Uterus (tissue), 4 donors: ENCODE data around the gene SGIP1. TPM values are rescaled to one million over a fixed set of nuclear protein-coding genes. Genes with fewer than 3 reads are reported as not detected.
"Not testable (repeated sequence)": the region's sequence is repeated elsewhere in the genome, so short reads cannot be mapped to it uniquely, and the experiment has no call there.

ENCODE experiments used
- DNase-seq, 2 donors: peaks; one replicate each; pipeline ENCODE4 v3.0.0-alpha.2; 2019 to 2020
- H3K27ac ChIP-seq, 2 donors: fragments of 200-600 bp; sonication (generic); 1 replicate in 1 of 2; 2 replicates in 1 of 2; pipeline ENCODE4 v1.5.1; 2016 to 2018
- H3K27me3 ChIP-seq, 2 donors: fragments of 200-600 bp; sonication (generic); one replicate each; pipeline ENCODE4 v1.5.1; 2018 to 2019; ENCODE audit warnings: control low read depth in 1 of 2
- H3K36me3 ChIP-seq, 2 donors: fragments of 200-600 bp; sonication (generic); one replicate each; pipeline ENCODE4 v1.5.1; 2019; ENCODE audit warnings: control low read depth in 1 of 2
- H3K4me1 ChIP-seq, 2 donors: fragments of 200-600 bp; sonication (generic); one replicate each; pipeline ENCODE4 v1.5.1; 2018 to 2019; ENCODE audit warnings: control low read depth in 1 of 2
- H3K4me3 ChIP-seq, 2 donors: fragments of 200-600 bp; sonication (generic); 1 replicate in 1 of 2; 2 replicates in 1 of 2; pipeline ENCODE4 v1.5.1; 2018 to 2019; ENCODE audit warnings: mild to moderate bottlenecking in 1 of 2
- H3K9me3 ChIP-seq, 2 donors: fragments of 200-600 bp; sonication (generic); one replicate each; pipeline ENCODE4 v1.5.1; 2019; ENCODE audit warnings: control low read depth in 1 of 2
- CTCF ChIP-seq, 4 experiments: fragments of 200-600 bp in 2 of 4; fragments of 450-650 bp in 2 of 4; sonication (generic) in 2 of 4; IDR thresholded peaks; one replicate each; pipeline ENCODE4 v1.5.1; 2016 to 2019; ENCODE audit warnings: antibody characterized with exemption in 4 of 4, mild to moderate bottlenecking in 2 of 4, moderate library complexity in 1 of 4
- POLR2A ChIP-seq, 2 donors: fragments of 450-650 bp; IDR thresholded peaks; one replicate each; pipeline ENCODE4 v1.6.1; 2016; ENCODE audit warnings: antibody characterized with exemption in 2 of 2, mild to moderate bottlenecking in 1 of 2, moderate library complexity in 1 of 2
- intact Hi-C: fragments of 100-400 bp; cut with DNase I; formaldehyde crosslinking; loops from one replicate; pipeline ENCODE4 v1.15.1; 2023; ENCODE audit warnings: low total_unique reads
- total RNA-seq, 4 donors: library from RNA; depleted of rRNA in 3 of 4; stranded (reverse); fragments of >200 nt in 3 of 4; gene quantifications; one replicate each; pipeline versions ENCODE4 v1.1.0 to v1.2.4, GENCODE V29; 2014 to 2023
- donor health status: DM: yes; HTN: yes; CAD: no.

Gene SGIP1
- total RNA-seq, 4 donors from 2014 or later: 2.8 to 23.0 (median 6.4) TPM

GRCh38 chr1:66578841-66579240 is 44.9 kb downstream of the SGIP1 start:
- H3K9me3 ChIP-seq: no peaks in the 10 kb centered on the region
- H3K4me1 ChIP-seq: no peaks in the 10 kb centered on the region
- DNase-seq: no peak
- H3K36me3 ChIP-seq: no peaks in the 10 kb centered on the region
- intact Hi-C loops: no loop called here
- no peak overlapping the region for H3K4me3 ChIP-seq
- no peak overlapping the region for H3K27ac ChIP-seq
- no peaks in the 10 kb centered on the region for H3K27me3 ChIP-seq
- TF ChIP-seq CTCF (IDR thresholded peaks at IDR 0.05) (no peak), POLR2A (IDR thresholded peaks at IDR 0.05) (no peak)

GRCh38 chr1:66580081-66580480 is 46.1 kb downstream of the SGIP1 start:
- Histone ChIP-seq H3K27me3 (no peaks in the 10 kb centered on the region), H3K27ac (no peak overlapping the region), H3K4me3 (no peak overlapping the region), H3K9me3 (no peaks in the 10 kb centered on the region), H3K4me1 (no peaks in the 10 kb centered on the region), H3K36me3 (no peaks in the 10 kb centered on the region)
- no peak for TF ChIP-seq POLR2A (IDR thresholded peaks at IDR 0.05)
- no peak for TF ChIP-seq CTCF (IDR thresholded peaks at IDR 0.05)
- no peak for DNase-seq
- intact Hi-C loops: no loop called here

GRCh38 chr1:66583021-66583420 is 49.1 kb downstream of the SGIP1 start:
- Histone ChIP-seq H3K4me1 (no peaks in the 10 kb centered on the region), H3K36me3 (no peaks in the 10 kb centered on the region), H3K9me3 (no peaks in the 10 kb centered on the region), H3K27ac (no peak overlapping the region), H3K27me3 (no peaks in the 10 kb centered on the region), H3K4me3 (no peak overlapping the region)
- TF ChIP-seq POLR2A (IDR thresholded peaks at IDR 0.05) (no peak), CTCF (IDR thresholded peaks at IDR 0.05) (no peak)
- no peak for DNase-seq
- intact Hi-C loops: no loop called here

- intact Hi-C loops: no loop called here
- Histone ChIP-seq H3K4me1 (no peaks in the 10 kb centered on the region), H3K9me3 (no peaks in the 10 kb centered on the region)
Observed at GRCh38 chr1:66585002-66585401, 51.0 kb downstream of the SGIP1 start.

GRCh38 chr1:66589326-66589725 is 55.4 kb downstream of the SGIP1 start:
- Histone ChIP-seq H3K27me3 (no peaks in the 10 kb centered on the region), H3K9me3 (no peaks in the 10 kb centered on the region), H3K4me1 (no peaks in the 10 kb centered on the region), H3K36me3 (no peaks in the 10 kb centered on the region), H3K4me3 (no peak overlapping the region), H3K27ac (no peak overlapping the region)
- no peak for TF ChIP-seq CTCF (IDR thresholded peaks at IDR 0.05)
- no peak for TF ChIP-seq POLR2A (IDR thresholded peaks at IDR 0.05)
- no peak for DNase-seq
- intact Hi-C loops: no loop called here

More at GRCh38 chr1:66585002-66585401, 51.0 kb downstream of the SGIP1 start:
- TF ChIP-seq POLR2A (IDR thresholded peaks at IDR 0.05) (no peak), CTCF (IDR thresholded peaks at IDR 0.05) (no peak)
- Histone ChIP-seq H3K27me3 (no peaks in the 10 kb centered on the region), H3K36me3 (no peaks in the 10 kb centered on the region), H3K4me3 (no peak overlapping the region), H3K27ac (no peak overlapping the region)
- no peak for DNase-seq

GRCh38 chr1:66592106-66592507 is 58.2 kb downstream of the SGIP1 start:
- H3K4me3 ChIP-seq, DNase-seq, H3K9me3 ChIP-seq, H3K4me1 ChIP-seq, H3K27ac ChIP-seq, H3K27me3 ChIP-seq, intact Hi-C loops, H3K36me3 ChIP-seq: not testable (repeated sequence)
